Measurements from ENCODE around the gene EPHB4.
"Not testable (repeated sequence)": the region's sequence is repeated elsewhere in the genome, so short reads cannot be mapped to it uniquely, and the experiment has no call there.

EPHB4 gene
- total RNA-seq, result 8.1 to 9.9 (median 8.7) reads per million in 4 donors

DNA sequence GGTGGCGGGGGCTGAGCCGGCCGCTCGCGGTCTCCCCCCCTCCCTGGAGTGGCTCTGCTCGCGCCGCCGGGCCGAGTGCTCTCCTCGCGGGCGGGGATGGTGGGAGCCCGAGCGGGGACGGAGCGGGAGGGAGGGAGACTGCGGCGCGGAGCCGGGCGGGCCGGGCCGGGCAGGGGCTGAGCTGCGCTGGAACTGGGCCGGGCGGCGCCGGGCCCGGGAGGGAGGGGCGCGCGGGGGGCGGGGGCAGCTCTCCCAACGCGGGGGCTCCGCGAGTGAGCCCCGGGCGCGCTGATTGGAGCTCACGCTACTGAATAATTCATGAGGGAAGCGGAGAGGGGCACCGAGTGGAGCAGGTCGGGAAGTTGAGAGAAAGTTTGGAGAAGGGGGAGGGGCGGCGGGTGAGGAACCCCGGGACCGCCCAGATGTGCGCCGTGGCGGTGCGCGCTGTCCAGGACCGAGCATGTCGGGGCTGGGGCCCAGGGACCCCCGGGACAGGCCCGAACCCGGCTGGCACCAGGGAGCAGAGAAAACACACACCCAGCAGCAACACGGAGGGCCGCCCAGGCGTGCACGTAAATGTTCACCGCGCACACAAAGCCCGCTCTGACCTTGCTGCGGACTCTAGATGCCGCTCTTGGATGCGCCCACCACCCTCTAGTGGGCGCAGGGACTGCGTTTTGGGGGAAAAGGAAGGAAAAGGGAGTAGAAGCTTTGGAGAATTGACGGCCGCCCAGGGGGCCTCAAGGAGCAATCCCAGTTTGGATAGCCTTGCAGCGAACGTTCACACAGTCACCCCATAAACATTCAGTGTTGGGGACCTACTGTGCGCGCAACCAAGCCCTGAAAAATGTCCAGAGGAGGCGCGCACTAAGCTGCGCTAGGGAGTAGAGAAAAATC is at the start of gene EPHB4:
EPHB4 (minus strand) TSS at position 194 of the 897 bp plus-strand sequence. CDS start 493 bp downstream, outside the sequence.
- no peak for DNase-seq

DNA sequence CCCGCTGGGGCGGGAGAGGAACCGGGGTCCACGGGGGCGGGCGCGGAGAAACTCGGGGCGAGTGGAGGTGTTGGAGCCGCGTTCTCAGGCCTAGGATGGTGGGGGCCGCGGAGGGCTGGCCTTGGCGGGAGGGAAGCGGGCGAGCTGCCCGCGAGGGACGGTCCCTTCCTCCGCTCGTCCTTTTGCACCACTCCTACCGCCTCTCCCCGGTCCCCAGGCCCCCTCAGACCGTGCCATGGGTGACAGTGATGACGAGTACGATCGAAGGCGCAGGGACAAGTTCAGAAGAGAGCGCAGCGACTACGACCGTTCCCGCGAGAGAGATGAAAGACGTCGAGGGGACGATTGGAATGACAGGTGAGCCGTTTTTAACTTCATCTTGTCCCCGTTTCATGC is 48.0 kb upstream of the EPHB4 start:
- DNase-seq, result peak in 1 of 5 donors; percentile 47

DNA sequence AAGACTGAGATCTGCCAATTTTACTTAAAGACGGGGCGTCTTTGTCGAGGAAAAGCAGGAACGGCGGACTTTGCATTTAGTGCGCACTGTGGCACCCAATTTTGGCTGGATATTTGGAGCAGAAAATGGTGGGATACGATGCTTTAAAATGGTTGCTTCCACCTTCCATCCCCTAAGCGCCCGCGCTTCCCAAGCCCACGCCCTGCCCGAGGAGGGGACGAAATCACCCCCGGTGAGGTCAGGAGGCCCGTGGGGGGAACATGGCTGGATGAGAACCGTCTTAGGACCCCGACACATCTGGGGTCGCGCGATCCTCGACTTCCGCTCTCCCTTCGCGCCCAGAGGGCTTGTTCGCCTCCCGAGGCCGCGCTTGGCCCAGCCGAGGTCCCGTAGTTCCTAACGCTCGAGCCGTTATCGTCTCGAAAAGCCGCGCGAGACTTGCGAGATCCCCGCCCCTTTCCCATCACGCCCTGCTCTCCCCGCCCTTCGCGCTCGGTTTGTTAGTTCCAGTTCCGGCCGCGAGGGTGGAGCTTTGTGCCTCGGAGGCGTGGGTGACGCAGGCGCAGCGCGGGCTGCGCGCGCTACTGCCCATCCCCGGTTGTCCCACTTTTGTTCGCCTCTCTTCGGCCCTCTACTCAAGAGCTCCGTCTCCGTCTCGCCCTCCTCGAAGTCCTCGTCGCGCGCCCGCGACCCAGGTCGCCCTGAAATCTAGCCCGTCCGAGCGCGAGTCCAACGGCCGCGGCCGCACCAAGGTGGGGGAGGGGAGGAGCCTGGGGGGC is 47.4 kb upstream of the EPHB4 start, which contains the start of gene SRRT:
SRRT (plus strand) TSS at position 527 of the 779 bp plus-strand sequence. CDS start 488 bp downstream, outside the sequence.
- DNase-seq, result peak; percentile 95 to 98 (median 96)

DNA sequence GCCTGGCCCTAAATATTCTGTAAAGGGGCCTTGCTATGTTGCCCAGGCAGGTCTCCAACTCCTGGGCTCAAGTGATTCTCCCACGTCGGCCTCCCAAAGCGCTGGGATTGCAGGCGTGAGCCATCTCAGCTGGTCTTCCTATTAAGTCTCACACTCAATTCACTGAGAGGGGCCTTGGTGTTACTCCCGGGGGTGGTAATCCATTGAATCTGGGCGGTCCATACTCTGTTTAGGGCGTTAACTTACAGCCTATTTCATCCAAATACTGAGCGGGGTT is 46.9 kb upstream of the EPHB4 start:
- no peak for DNase-seq

DNA sequence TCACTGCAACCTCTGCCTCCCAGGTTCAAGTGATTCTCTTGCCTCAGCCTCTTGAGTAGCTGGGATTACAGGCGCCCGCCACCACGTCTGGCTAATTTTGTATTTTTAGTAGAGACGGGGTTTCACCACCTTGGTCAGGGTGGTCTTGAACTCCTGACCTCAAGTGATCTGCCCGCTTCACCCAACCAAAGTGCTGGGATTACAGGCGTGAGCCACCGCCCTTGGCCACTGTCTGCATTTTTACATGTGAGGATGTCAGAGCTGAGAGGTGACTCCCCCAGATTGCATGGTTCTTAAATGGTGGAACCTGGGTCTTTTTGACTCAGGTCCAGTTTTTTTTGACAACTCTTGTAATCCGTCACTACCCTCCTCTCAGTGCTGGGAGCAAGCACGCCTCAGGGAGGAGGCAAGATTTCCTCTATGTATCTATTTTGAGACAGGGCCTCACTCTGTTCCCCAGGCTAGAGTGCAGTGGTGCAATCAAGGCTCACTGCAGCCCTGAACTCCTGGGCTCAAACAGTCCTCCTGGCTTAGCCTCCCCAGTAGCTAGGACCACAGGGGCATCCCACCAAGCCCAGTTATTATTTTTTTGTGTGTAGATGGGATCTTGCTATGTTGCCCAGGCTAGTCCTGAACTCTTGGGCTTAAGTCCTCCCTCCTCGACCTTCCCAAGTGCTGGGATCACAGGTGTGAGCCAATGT is 46.4 kb upstream of the EPHB4 start:
- no peak for DNase-seq

DNA sequence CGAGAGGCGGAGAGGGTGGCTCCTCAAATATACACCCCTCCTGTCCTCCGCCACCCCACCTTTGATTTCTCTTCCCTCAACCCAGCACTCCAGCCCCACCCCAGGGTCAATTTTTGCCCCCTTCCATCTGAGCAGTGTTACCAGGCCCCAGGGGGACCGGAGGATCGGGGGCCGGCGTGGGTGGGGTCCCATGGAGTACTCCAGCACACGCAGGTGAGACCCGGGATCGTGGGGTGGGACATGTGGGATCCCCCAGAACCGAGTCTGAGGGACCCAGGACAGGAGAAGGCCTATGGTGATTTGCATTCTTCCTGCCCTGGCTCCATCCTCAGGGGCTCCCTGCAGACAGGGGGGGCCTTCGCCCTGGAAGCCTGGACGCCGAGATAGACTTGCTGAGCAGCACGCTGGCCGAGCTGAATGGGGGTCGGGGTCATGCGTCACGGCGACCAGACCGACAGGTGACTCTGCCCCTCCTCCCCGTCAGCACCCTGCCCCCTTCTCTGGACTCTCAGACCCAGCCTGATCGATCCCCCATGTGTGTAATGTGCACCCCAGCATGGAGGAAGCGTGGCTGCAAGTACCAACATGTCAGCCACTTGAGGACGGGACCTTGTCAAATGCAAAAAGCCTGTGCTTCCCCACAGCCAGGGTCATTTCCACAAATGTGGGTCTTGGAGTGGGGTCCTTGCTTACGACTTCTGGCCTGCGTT is 40.6 kb upstream of the EPHB4 start:
- no peak for DNase-seq

DNA sequence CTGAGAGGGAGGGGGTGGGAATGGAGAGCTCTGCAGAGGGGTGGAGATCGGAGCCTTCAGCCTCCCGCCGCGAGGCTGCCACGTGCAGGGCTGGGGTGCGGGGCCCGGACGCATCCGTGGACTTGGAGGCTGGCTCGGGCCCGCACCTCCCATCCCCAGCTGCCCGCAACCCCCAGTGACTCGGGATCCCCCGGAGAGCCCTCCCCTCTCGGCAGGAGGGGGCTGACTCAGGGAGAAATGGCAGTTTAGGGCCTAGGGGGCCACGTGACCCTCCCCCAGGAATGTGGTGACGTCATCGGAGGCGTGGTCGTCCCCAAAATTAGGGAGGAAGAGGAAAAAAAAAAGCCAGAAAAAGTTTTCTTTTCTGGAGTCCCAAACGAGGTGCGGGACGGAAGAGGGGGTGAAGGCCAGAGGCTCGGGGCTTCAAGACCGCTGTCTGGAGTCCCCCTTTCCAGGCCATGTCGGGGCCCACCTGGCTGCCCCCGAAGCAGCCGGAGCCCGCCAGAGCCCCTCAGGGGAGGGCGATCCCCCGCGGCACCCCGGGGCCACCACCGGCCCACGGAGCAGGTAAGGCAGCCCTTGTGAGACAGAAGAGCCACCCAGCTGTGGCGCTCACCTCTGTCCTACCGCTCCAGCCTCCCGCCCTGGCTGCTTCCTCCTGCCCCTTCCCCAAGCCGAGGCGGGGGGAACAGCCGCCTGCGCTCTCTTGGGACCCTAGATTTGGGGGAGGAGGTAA is 39.9 kb upstream of the EPHB4 start, which contains the start of gene TRIP6:
TRIP6 (plus strand) TSS at position 348 of the 736 bp plus-strand sequence; CDS start at position 459, 111 bp downstream.
- peak in 3 of 5 donors; percentile 29 to 54 (median 31) for DNase-seq

DNA sequence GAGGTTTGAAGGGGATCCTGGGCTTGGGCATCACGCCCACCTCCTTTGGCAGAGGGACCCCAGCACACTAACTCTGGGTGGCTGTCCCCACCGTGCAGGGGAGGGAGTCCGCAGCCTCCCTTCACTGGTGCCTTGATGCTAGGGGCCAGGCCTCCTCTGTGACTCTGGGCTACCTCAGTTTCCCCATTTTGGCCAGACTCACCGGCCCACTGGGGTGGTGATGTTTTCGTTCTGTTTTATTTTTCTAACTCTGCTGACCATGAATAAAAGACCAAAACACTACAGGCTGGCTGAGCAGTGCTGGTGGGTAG is 39.4 kb upstream of the EPHB4 start:
- DNase-seq, result no peak

DNA sequence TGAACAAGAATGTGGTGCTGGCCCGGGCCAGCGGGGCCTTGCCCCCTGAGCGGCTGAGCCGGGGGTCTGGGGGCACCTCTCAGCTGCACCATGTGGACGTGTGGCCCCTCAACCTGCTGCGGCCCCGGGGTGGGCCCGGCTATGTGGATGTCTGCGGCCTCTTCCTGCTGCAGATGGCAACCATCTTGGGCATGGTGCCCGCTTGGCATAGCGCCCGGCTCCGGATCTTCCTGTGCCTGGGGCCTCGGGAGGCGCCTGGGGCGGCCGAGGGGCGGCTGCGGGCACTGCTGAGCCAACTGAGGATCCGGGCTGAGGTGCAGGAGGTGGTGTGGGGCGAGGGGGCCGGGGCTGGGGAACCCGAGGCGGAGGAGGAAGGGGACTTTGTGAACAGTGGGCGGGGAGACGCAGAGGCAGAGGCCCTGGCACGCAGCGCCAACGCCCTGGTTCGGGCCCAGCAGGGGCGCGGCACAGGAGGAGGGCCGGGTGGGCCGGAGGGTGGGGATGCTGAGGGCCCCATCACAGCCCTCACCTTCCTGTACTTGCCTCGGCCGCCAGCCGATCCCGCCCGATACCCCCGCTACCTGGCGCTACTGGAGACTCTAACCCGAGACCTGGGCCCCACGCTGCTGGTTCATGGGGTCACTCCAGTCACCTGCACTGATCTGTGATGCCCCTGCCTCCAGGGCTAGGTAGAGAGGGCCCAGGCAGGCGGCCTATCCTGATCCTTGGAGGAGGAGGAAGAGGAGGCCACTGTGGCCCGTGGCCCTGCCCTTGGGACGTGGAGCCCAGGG is 38.8 kb upstream of the EPHB4 start:
- DNase-seq, result peak in 1 of 5 donors; percentile 35

DNA sequence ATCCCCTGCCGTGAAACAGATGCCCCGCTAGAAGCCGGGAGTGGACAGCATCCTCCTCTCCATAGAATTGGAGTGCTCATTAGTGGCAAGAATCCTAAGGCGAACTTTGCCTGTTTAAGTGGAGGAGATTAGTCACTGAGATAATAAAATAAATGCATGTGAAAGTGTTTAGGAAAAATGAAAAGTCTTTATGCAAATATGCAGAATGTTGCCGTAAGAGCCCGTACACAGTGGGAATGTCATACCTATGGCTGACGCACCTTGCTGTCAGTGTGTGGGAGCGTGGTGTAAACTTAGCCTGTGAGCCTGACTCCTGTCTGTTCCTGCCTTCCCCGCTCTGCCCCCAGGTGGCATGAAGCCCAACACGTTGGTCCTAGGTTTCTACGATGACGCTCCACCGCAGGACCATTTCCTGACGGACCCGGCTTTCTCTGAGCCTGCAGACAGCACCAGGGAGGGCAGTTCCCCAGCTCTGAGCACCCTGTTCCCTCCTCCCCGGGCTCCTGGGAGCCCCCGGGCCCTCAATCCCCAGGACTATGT is 38.1 kb upstream of the EPHB4 start:
- no peak for DNase-seq

DNA sequence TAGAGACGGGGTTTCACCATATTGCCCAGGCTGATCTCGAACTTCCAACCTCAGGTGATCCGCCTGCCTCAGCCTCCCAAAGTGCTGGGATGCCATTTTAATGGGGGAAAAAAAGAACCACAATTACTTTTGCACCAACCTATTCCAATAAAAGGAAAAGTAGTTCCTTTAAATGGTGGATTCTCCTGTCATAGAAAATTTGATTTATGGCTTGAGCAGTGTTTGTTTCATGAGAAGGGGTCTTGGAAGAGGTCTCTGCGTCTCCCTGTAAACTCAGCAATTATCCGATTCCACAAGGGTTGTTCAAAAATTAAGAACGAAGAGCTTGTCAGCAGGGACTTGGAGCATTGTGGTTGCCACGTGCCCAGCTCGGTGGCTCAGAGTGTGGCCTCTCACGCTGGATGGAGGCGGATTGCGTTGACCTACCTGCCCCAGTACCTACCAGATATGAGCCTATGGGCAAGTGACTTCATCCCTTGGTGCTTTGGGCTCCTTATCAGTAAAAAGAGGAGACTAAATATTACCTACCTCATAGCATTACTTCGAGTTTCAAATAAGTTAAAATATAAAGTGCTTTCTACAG is 37.0 kb upstream of the EPHB4 start:
- DNase-seq, result no peak

DNA sequence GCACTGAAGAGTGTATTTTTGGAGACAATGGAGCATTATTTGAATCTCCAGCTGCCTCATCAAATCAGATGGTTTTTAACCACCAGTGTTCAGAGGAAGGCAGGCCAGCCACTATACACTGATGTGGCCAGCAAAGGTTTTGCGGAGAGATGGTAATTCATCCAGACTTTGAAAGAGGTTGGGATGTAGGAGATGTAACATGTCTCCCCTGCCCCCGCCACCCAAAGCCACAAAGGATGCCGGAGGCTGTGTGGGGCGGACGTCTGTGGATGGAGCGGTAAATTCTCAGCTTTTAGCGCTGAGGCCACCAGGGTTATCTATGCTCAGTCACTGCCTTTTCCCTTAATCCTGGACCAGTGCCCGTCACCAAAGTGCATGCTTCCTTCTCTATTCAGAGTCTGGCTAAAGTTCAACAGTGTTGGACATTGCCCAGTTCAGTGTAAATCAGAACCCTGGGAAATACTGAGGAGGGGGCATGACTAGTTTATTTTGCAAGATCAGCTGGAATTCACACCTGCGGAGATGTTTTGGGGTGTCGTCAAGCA is 36.2 kb upstream of the EPHB4 start:
- no peak for DNase-seq

DNA sequence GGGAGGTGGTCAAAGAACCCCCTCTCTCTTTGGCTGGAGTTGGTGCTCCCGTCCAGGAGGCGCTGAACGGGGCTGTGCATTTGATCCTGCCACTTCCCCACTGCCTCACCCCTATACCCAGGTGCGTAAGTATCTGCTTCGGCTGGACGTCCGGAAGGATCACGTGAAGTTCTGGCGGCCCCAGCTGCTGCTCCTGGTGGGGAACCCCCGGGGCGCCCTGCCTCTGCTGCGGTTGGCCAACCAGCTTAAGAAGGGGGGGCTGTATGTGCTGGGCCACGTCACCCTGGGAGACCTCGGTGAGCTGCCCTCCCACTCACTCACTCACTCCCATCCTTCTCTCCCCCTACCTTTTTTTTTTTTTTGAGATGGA is 34.3 kb upstream of the EPHB4 start:
- no peak for DNase-seq

DNA sequence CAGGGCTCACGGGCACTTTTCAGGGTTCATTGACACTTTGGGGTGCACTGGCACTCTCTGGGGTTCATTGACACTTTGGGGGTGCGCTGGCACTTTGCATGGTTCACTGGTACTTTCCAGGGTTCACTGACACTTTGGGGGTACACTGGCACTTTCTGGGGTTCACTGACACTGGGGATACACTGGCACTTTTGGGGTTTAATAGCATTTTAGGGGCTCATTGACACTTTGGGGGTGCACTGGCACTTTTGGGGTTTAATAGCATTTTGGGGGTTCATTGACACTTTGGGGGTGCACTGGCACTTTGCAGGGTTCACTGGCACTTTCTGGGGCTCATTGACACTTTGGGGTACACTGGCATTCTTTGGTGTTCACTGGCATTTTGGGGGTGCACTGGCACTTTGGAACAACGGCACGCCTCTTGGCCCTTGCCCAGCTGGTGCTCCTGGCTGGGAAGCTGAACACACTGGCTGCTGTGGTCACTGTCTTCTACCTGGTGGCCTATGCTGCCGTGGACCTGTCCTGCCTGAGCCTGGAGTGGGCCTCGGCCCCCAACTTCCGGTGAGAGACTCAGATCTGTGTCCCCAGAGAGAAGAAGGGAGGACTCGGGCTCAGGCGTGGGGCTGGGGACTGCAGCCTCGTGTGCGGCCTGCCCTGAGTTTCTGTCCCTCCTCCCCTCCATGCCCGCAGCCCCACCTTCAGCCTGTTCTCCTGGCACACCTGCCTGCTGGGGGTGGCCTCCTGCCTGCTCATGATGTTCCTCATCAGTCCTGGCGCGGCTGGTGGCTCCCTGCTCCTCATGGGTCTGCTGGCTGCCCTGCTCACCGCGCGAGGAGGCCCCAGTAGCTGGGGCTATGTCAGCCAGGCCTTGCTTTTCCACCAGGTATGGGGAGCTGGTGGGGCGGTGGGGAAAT is 33.6 kb upstream of the EPHB4 start:
- DNase-seq, result no peak

DNA sequence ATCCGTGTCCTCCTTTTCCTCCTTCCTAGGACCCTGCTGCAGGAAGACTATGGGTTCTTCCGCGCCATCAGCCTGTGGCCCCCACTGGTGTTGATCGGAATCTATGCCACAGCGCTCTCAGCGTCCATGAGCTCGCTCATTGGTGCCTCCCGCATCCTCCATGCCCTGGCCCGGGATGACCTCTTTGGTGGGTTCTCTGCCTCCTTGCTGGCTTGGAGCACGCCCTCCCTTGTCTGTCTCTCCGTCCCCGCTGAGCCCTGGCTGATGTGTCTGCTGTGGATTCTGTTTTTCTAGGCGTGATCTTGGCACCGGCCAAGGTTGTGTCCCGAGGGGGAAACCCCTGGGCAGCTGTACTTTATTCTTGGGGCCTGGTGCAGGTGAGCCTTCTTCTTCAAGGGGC is 32.5 kb upstream of the EPHB4 start:
- DNase-seq, result no peak

DNA sequence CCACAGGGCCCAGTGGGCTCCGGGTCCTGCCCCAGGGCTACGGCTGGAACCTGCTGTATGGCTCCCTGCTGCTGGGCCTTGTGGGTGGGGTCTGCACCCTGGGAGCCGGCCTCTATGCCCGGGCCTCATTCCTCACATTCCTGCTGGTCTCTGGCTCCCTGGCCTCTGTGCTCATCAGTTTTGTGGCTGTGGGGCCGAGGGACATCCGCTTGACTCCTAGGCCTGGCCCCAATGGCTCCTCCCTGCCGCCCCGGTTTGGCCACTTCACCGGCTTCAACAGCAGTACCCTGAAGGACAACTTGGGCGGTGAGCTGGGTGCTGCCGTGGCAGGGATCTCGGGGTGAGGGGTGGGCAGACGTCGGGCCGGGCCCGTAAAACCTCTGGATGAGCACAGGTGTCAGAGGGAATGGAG is 29.6 kb upstream of the EPHB4 start:
- no peak for DNase-seq

DNA sequence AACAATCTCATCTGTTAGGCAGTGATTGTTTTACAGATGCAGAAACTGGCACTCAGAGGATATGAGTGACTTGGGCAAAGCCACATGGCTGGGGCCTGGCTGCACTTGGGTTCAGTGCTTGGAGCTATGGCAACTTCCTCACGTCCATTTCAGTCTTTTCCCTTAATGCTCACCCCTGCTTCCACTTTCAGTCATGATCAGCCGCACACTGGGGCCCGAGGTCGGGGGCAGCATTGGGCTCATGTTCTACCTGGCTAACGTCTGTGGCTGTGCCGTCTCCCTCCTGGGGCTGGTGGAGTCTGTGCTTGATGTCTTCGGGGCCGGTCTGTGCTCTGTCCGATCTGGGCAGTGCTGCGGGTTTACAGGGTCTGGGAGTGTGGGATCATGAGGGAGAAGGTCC is 28.2 kb upstream of the EPHB4 start:
- DNase-seq, result no peak

DNA sequence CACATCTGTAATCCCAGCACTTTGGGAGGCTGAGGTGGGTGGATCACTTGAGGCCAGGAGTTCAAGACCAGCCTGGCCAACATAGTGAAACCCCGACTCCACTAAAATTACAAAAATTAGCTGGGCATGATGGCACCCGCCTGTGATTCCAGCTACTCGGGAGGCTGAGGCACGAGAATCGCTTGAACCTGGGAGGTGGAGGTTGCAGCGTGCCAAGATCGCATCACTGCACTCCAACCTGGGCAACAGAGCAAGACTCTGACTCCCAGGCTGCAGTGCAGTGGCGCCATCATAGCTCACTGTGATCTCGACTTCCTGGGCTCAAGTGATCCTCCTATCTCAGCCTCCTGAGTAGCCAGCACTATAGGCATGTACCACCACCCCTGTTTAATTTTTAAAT is 27.6 kb upstream of the EPHB4 start:
- DNase-seq, result not testable (repeated sequence)
